G401.6 (cell line): Measurements from ENCODE around the gene PRKAB1.

Experiments used
- FAIRE-seq: peaks from 2 replicates; lab custom pipeline; 2012; peaks lifted over from hg19 to GRCh38; lab: Jason Lieb, UNC

PRKAB1 gene

GRCh38 chr12:119713551-119714031 is 45.7 kb downstream of the PRKAB1 start:
- no peak for FAIRE-seq

- FAIRE-seq = no peak
Observed at GRCh38 chr12:119714614-119715267, 46.8 kb downstream of the PRKAB1 start.

GRCh38 chr12:119715268-119715620 is 47.3 kb downstream of the PRKAB1 start:
- FAIRE-seq = no peak

GRCh38 chr12:119718141-119718540 is 50.2 kb downstream of the PRKAB1 start:
- no peak for FAIRE-seq

- FAIRE-seq = no peak
Observed at GRCh38 chr12:119720349-119720748, 52.4 kb downstream of the PRKAB1 start.

GRCh38 chr12:119721306-119721705 is 53.4 kb downstream of the PRKAB1 start:
- FAIRE-seq = no peak

- no peak for FAIRE-seq
Observed at GRCh38 chr12:119725523-119725922, 57.6 kb downstream of the PRKAB1 start.

- FAIRE-seq = no peak
Observed at GRCh38 chr12:119727600-119728443, 59.9 kb downstream of the PRKAB1 start.

GRCh38 chr12:119728444-119728745 is 60.5 kb downstream of the PRKAB1 start:
- no peak for FAIRE-seq

- FAIRE-seq = no peak
Observed at GRCh38 chr12:119729871-119730270, 61.9 kb downstream of the PRKAB1 start.

- FAIRE-seq = no peak
Observed at GRCh38 chr12:119730381-119730780, 62.4 kb downstream of the PRKAB1 start.
